NCI-H510A (cell line): ENCODE results near the gene LYPLAL1.
"Not testable (repeated sequence)": the region's sequence is repeated elsewhere in the genome, so short reads cannot be mapped to it uniquely, and the experiment has no call there.

Experiments used
- DNase-seq: peaks from one replicate; lab custom pipeline; 2025; lab: John Stamatoyannopoulos, UW

Gene LYPLAL1

DNA sequence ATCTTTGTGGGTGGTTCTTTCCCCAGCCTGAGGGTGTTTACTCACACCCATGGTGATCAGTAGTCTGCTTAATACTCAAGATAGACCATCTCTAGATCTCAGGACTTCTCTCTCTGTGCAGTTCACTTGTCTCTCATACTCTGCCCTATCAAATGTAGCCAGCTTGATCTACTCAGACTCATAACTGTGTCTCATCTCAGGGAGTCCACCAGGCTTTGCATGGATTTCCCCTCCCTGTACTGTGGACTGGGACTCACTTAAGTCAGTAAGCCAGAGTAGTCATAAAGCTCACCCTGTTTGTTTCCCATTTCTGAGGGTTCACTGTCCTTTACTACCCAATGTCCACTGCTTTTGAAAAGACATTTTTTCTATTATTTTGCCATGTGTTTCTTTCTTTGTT lies 41.8 kb downstream of the LYPLAL1 start:
- DNase-seq = no peak

DNA sequence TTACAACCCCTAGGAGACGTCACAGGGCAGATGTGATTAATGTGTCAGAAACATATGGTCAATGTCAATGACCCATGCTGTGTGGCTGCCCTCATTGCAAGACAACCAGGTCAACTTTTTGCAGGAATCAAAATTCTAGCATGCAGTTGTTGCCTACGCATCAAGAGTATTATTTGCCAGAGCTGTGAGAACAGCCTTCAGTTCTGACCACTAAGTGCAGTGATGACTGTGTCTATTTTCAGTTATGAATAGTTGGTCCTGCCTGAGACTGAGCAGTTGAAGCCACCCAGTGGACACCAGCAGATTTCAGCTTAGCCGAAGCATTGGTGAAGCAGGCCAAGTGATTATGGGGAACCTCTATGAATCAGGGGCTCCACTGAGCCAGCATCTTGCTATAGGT lies 47.3 kb downstream of the LYPLAL1 start:
- no peak for DNase-seq

DNA sequence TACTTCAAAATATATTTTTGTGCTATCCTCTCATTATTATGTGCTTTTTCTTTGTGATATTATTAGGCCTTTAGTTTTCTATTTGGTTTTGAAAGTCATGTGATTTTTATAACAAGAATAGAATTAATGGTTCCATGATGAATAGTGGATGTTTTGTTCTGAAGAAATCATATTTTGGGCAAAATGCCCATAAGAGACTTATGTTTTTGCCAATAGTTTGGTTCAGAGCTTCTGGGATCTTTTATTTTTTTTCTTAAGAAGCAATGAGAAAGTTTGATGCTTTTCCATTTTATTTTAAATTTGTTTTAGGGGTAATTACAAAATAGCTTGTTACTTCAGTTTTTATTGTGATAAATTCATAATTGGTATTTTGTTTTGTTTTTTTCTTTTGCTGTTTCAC lies 49.8 kb downstream of the LYPLAL1 start:
- DNase-seq = no peak

DNA sequence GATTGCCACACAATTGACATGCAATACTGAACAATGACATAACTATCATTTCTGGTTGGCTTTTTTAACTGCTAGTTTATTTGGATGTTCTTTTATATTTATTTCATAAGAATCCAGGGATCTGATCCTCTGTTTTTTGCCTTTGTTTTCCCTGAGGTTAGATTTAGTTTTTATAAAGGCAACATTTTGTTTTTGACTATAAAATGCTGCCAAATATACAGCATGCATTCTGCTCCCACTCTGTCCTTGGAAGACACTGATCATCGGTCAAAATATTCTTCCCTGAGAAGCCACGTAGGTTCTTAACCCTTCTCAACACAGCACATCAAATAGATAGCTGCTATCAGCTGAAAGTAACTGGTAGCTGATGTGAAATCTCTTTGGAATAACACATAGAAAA lies 52.5 kb downstream of the LYPLAL1 start:
- DNase-seq = no peak

DNA sequence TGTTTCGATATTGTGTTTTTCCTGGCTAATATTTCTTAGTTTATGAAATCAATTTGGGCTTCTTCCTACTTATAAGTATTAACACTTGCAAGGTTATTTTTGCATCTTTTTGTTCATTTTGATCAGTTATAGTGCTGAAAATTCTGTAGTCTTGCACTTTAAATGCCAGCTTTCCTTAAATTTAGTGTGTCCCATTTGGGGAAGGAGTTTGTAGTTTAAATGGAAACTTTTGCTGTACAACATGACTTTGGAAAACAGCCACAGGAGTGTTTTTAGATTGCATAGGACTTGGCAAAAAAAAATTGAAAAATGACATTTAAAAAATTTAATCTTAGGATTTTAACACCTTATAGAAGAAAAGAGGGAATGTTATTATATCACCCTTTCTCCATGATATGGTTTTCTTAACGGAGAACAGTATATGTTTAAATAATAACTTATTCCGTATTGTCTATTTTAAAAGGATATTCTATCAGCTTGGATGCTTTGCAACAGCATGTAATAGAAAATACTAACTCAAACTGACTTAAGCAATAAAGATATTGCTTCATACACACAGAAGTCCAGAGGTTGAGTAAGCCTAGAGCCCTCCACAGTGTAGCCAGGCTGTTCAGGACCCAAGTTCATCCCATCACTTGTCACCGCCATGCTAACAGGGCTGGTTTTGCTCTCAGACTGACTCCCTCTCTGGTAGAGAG lies 53.8 kb downstream of the LYPLAL1 start:
- no peak for DNase-seq

DNA sequence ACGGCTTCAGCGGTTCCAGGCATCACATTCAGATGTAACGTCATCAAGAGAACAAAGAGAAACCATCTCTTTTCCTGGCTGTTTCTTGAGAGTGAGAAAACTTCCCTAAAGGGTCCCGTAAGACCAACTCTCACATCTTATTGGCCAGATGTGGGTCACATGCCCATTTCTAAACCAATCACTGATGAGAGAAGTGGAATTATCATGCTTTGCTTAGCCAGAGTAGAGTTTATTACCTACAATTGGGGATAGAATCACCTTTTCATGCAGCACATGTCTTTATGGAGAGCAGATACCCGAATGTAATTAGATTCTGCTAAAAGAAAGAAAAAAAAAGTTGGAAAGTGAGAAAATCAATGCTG lies 54.4 kb downstream of the LYPLAL1 start:
- no peak for DNase-seq

DNA sequence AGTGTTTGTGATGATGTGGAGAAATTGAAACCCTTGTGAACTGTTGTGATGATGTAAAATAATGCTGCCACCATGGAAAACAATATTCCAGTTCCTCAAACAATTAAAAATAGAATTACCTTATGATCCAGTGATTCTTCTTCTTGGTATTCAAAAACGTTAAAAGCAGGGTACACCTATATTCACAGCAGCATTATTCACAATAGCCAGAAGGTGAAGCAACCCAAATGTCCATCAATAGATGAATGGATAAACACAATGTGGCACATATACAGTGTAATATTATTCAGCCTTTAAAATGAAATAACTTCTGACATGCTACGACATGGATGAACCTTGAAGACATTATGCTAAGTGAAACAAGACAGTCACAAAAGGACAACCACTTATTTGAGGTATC lies 59.2 kb downstream of the LYPLAL1 start:
- no peak for DNase-seq

DNA sequence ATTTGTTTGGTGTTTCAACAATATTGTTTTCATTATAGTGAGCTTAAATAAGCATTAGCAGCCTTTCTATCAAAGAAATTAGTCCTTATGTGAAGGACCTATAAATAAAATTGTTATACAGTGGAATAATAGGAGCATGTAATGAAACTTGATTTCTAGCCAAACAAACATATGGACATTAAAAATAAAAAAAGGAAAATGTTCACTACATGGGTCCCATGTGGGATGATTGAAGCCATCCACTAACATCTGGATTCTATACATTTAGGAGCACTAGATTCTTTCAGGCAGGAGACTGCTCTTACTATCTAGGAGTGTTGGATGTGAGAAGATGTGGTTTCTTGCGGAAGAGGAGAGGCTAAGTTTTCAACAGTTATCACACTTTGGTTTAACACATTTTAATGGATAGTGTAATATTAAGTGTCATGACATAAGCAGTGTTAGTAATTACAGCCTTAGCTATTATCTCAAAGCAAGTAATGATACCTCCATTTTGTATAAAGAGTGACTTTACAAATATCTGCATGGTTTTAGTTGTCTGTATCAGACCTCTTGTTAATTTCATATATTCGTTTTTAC lies 62.3 kb downstream of the LYPLAL1 start:
- no peak for DNase-seq

DNA sequence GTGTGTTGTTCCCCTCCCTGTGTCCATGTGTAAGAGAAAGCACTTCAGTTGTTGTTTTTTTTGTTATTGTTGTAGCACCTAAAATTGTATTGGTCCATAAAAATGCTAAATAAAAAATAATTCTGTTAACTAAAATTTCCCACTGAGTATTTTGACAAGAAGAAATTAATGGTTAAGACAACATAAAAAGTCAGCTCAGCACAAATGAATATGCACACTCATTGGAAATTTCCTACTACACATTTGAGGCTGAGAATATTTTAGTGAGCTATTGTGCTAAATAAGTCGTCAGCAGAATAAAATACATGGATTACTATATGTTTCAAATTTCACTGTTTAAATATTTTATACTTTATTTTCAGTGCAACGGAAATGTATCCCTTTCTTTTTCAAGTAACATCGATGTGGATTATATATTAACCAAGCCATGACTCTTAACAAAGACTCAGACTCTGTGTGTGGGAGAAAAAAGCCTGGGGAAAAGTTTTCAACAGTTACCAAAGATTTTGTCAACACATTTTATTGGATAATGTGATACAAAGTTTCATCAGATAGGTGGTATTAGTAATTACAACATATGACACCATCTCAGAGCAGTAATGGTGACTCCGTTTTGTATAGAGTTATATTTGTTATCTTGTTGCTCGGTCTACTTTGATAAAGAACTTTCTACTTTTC lies 63.4 kb downstream of the LYPLAL1 start:
- no peak for DNase-seq

DNA sequence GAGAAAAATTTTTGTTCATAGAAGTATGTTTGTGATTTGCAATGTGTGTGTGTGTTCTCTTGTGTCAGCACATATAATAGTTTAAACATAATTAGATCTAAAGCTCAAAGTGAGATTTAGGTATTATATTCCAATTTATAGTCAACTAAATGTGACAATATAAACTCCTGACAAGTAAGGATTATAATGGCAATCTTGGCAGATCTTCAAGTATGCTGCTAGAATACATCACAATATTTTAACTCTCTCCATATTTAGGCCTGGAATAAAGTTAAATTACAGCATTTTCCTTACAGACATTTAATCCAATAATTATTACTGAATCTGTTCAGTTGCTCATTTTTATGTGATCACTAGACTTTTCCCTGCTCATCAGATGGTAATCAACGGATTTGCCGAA lies 65.8 kb downstream of the LYPLAL1 start:
- DNase-seq = no peak

DNA sequence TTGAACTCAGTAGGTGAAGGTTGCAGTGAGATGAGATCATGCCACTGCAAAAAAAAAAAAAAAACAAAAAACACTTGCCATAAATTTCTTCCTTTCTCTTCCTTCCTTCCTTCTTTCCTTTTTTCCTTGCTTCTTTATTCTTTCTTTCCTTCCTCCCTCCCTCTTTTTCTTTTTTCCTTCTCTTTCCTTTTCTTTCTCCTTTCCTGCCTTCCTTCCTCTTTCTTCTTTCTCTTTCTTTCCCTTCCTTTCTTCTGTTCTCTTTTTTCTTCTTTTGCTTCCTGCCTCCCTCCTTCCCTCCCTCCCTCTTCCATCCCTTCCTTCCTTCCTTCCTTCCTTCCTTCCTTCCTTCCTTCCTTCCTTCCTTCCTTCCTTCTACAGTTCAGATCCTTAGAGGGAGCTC lies 71.2 kb downstream of the LYPLAL1 start:
- no peak for DNase-seq

DNA sequence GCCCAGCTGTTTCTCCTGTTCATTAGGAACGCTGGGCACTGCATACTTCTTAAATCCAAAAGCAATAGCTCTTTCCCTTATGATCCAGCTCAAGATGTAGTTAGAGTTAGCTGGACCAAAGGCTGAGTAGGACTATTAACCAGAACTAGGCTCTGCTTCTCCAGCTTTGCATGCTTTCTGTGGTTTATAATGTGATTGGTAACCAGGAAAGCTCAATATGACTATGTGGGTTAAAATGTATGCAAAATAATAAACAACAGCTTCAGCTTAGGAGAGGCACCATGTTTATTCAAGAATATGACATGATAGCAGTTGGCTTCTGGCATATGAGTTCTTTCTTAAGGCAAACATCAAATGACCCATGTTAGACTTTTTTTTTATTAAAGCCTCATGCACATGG lies 73.8 kb downstream of the LYPLAL1 start:
- no peak for DNase-seq

DNA sequence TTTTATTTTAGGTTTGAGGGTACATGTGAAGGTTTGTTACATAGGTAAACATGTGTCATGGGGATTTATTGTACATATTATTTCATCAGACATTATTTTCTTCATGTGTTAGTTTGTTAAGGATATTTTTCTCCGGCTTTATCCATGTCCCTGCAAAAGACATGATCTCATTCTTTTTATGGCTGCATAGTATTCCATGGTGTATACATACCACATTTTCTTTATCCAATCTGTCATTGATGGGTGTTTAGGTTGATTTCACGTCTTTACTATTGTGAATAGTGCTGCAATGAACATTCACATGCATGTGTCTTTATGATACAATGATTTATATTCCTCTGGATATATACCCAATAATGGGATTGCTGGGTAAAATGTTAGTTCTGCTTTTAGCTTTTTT lies 76.8 kb downstream of the LYPLAL1 start:
- DNase-seq = not testable (repeated sequence)

DNA sequence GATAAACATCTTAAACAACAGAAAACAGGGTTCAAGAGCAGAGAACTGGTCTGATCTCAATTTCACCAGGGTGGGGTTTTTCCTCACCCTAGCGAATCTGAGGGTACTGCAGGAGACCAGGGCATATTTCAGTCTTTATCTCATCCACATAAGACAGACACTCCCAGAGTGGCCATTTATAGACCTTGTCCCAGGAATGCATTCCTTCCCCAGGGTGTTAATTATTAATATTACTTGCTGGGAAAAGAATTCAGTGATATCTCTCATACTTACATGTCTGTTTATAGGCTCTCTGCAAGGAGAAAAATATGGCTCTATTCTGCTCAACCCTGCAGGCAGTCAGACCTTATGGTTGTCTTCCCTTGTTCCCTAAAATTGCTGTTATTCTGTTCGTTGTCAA lies 84.1 kb downstream of the LYPLAL1 start:
- no peak for DNase-seq

DNA sequence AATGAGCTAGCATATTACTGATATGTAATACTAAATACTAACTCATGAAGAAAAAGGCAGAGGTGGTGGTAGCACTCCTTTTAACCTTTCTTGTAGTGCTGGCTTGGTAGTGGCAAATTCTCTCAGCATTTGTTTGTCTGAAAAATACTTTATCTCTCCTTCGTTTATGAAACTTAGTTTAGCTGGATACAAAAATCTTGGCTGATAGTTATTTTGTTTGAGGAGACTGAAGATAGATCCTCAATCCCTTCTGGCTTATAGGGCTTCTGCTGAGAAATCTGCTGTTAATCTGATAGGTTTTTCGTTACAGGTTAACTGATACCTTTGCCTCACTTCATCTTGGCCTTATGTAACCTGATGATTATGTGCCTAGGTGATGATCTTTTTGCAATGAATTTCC lies 87.8 kb downstream of the LYPLAL1 start:
- DNase-seq = no peak
